ENCODE data around the gene CLMN. TPM values are rescaled to one million over a fixed set of nuclear protein-coding genes. Genes with fewer than 3 reads are reported as not detected.

Gene CLMN
- total RNA-seq, 4 donors from 2014 or later, result 3.8 to 10.0 (median 5.3) TPM

DNA sequence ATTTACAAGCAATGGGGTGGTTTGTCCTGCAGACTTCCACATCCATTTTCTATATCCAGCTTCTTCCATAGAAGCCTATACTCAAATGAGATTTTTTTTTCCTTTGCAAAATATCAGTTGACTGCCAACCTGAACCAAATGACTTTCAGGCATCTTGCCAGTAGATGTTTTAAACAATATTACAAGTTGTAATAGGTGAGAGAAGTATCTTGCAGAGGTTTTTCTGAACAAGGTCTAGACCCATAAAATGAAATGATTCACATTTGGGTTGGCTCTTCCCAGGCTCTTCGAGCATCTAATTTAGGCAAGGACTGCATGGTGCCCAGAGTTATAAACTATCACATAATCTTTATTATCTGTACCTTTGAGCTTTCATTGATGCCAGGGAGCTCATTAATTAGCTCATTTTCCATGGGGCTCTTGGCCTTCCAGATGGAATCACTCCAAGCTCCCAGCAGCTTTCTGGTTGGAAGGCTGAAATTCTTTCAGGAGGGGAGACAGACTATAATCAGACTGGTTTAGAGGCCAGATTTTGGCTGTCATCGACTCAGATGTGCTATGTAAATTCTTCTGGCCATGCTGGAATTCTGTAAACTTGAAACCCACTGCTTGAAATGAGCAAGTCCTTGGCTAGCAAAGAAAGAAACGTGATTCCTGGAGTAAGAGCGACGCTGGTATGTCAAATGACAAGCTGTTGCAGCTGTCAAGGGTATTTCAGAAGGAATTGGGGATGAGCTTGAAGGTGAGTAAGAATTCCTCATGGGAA is 130.2 kb downstream of the CLMN start:
- no peak overlapping the region for H3K4me3 ChIP-seq
- TF ChIP-seq, protein P1, sequence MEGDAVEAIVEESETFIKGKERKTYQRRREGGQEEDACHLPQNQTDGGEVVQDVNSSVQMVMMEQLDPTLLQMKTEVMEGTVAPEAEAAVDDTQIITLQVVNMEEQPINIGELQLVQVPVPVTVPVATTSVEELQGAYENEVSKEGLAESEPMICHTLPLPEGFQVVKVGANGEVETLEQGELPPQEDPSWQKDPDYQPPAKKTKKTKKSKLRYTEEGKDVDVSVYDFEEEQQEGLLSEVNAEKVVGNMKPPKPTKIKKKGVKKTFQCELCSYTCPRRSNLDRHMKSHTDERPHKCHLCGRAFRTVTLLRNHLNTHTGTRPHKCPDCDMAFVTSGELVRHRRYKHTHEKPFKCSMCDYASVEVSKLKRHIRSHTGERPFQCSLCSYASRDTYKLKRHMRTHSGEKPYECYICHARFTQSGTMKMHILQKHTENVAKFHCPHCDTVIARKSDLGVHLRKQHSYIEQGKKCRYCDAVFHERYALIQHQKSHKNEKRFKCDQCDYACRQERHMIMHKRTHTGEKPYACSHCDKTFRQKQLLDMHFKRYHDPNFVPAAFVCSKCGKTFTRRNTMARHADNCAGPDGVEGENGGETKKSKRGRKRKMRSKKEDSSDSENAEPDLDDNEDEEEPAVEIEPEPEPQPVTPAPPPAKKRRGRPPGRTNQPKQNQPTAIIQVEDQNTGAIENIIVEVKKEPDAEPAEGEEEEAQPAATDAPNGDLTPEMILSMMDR (IDR thresholded peaks at IDR 0.05), result no peak
- no peak for TF ChIP-seq POLR2A (IDR thresholded peaks at IDR 0.05)
- TF ChIP-seq POLR2AphosphoS5 (IDR thresholded peaks at IDR 0.05), result no peak
- no peak for TF ChIP-seq EP300 (IDR thresholded peaks at IDR 0.05)
- no peak overlapping the region for H3K27ac ChIP-seq
- H3K9me3 ChIP-seq, result no peaks in the 10 kb centered on the region
- WGBS, 2 donors (ENCODE audit: low coverage in 1 of 2), result 21 to 38% methylated on average over 4 to 5 of the region's 5 CpGs
- no peaks in the 10 kb centered on the region for H3K36me3 ChIP-seq
- no peaks in the 10 kb centered on the region for H3K27me3 ChIP-seq
- no peak for ATAC-seq
- H3K4me1 ChIP-seq, result peaks cover 0 to 38% (median 5%) of the 10 kb centered on the region in 3 donors

GRCh38 chr14:95188380-95188779 is 131.3 kb downstream of the CLMN start:
- Histone ChIP-seq H3K4me1 (peaks cover 0 to 50% (median 17%) of the 10 kb centered on the region in 3 donors), H3K27ac (no peak overlapping the region), H3K9me3 (no peaks in the 10 kb centered on the region), H3K4me3 (no peak overlapping the region), H3K36me3 (no peaks in the 10 kb centered on the region), H3K27me3 (no peaks in the 10 kb centered on the region)
- 94 to 97% methylated on average over 3 of the region's 3 CpGs for WGBS, 2 donors (ENCODE audit: low coverage in 1 of 2)
- TF ChIP-seq EP300 (IDR thresholded peaks at IDR 0.05) (no peak), POLR2A (IDR thresholded peaks at IDR 0.05) (no peak), POLR2AphosphoS5 (IDR thresholded peaks at IDR 0.05) (no peak)
- TF ChIP-seq, protein P1 (IDR thresholded peaks at IDR 0.05), result no peak
- ATAC-seq, result no peak

- no peaks in the 10 kb centered on the region for H3K9me3 ChIP-seq
- peak overlapping the region; percentile 3 to 67 (median 66) for H3K27ac ChIP-seq
- no peaks in the 10 kb centered on the region for H3K27me3 ChIP-seq
- peaks cover 0 to 50% (median 18%) of the 10 kb centered on the region in 3 donors for H3K4me1 ChIP-seq
- TF ChIP-seq, protein P1 (IDR thresholded peaks at IDR 0.05), result no peak
- TF ChIP-seq POLR2AphosphoS5 (IDR thresholded peaks at IDR 0.05) (no peak), POLR2A (IDR thresholded peaks at IDR 0.05) (no peak)
- H3K36me3 ChIP-seq, result peaks cover 0 to 2% of the 10 kb centered on the region in 2 donors
- no peak for ATAC-seq
- WGBS, 2 donors (ENCODE audit: low coverage in 1 of 2), result 58 to 83% methylated on average over 6 to 7 of the region's 11 CpGs
- no peak overlapping the region for H3K4me3 ChIP-seq
Measured at GRCh38 chr14:95185767-95186392, 133.8 kb downstream of the CLMN start.

- H3K9me3 ChIP-seq, result no peaks in the 10 kb centered on the region
- WGBS, 2 donors (ENCODE audit: low coverage in 1 of 2), result 55 to 94% methylated on average over 4 of the region's 12 CpGs
- peaks cover 0 to 8% of the 10 kb centered on the region in 2 donors for H3K36me3 ChIP-seq
- no peak overlapping the region for H3K4me3 ChIP-seq
- no peaks in the 10 kb centered on the region for H3K27me3 ChIP-seq
- ATAC-seq, result peak; percentile 78
- no peak for TF ChIP-seq EP300 (IDR thresholded peaks at IDR 0.05)
- TF ChIP-seq, protein P1 (IDR thresholded peaks at IDR 0.05), result no peak
- peak; percentile 82 for TF ChIP-seq POLR2AphosphoS5 (IDR thresholded peaks at IDR 0.05)
- peak; percentile 12 to 19 for TF ChIP-seq POLR2A (IDR thresholded peaks at IDR 0.05)
- H3K4me1 ChIP-seq, result peaks cover 0 to 43% (median 18%) of the 10 kb centered on the region in 3 donors
- H3K27ac ChIP-seq, result peak overlapping the region; percentile 3 to 67 (median 66)
Measured at GRCh38 chr14:95185033-95185766, 134.5 kb downstream of the CLMN start.

Data from gastroesophageal sphincter (tissue), 4 donors.